ENCODE measurements around the gene ABCA3. TPM values are rescaled to one million over a fixed set of nuclear protein-coding genes. Genes with fewer than 3 reads are reported as not detected.

ABCA3 gene
- total and polyA plus RNA-seq, 2 of the 8 experiments (the other 6 are each of a cell fraction or from before 2014, with no cell fraction given), result 5.7 to 7.9 TPM

DNA sequence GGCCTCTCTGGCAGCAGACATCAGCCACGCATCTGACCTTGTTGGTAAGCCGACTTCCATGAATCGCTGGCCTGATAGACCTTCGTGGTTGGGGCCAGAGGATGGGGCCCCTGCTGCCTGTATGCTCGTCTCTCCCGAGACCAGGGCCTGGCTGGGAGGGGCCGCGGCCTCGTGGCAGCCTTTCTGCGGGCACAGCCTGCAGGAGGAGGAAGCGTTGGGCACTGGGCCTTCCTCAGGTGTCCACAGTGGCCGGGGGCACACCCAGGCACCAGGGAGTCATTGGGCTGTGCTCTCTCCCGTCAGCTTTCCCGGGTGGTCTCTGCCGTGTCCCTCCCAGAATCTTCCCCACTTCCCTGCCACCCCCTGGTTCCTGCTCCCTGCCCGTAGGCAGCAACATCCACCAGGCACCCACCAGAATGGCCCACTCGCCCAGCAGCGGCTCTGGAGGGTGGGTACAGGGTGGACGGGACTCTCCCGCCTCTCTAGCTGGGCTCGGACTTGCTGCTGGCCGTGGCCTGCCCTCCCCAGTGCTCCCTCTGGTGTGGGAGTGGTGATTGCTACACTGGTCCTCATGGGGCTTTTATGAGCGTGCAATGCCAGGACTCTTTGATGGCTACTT lies 110.8 kb downstream of the ABCA3 start:
- Histone ChIP-seq H3K79me1 (ENCODE audit: low read depth, low read length) (peaks cover 3% of the 10 kb centered on the region; the same call in 1 of the 2 replicates), H3K79me2 (ENCODE audit: control insufficient read depth in 1 of 2, insufficient read depth in 2 of 2, low read length in 2 of 2) (peaks cover 3 to 21% of the 10 kb centered on the region in 2 experiments; a peak in 2 of 4 replicates), H3K36me3 (ENCODE audit: control insufficient read depth in 2 of 4, insufficient read depth in 4 of 4, low read length in 3 of 4) (peaks cover 0 to 46% (median 4%) of the 10 kb centered on the region in 4 experiments; a peak in 5 of 8 replicates), H3K4me1 (replicated peaks in 1 of 4; ENCODE audit: control insufficient read depth in 3 of 4, insufficient read depth in 4 of 4, low read length in 3 of 4) (no peaks in the 10 kb centered on the region), H4K91ac (replicated peaks; ENCODE audit: insufficient read length, low read length) (no peak overlapping the region), H2BK15ac (ENCODE audit: low read length) (no peak overlapping the region), H3K18ac (ENCODE audit: extremely low read depth, low read length) (no peak overlapping the region), H3K27me3 (replicated peaks in 1 of 4; ENCODE audit: control insufficient read depth in 3 of 4, extremely low read depth in 1 of 4, insufficient read depth in 3 of 4, low read length in 3 of 4) (no peaks in the 10 kb centered on the region), H2BK12ac (ENCODE audit: low read depth, low read length) (no peak overlapping the region), H2AK5ac (ENCODE audit: low read depth, low read length) (no peak overlapping the region), H3K4ac (replicated peaks; ENCODE audit: insufficient read length, low read depth, low read length) (no peak overlapping the region), H2BK20ac (ENCODE audit: low read length) (no peak overlapping the region), H3K23ac (ENCODE audit: insufficient read length) (no peak overlapping the region), H3K9me3 (ENCODE audit: insufficient read depth in 2 of 2, low read depth in 1 of 2, low read length in 1 of 2) (no peaks in the 10 kb centered on the region), H3K27ac (ENCODE audit: low read depth, low read length) (no peak overlapping the region), H3K23me2 (ENCODE audit: low read depth, low read length) (no peaks in the 10 kb centered on the region), H4K20me1 (replicated peaks in 1 of 2; ENCODE audit: control insufficient read depth in 1 of 2, insufficient read depth in 2 of 2, low read length in 2 of 2) (peaks cover 9 to 19% of the 10 kb centered on the region in 2 experiments), H2BK5ac (ENCODE audit: low read depth, low read length) (no peak overlapping the region), H3K9ac (replicated peaks in 1 of 4; ENCODE audit: extremely low read depth in 1 of 4, low read depth in 3 of 4, low read length in 3 of 4) (no peak overlapping the region), H4K5ac (ENCODE audit: insufficient read length, low read depth, low read length) (no peak overlapping the region), H2AFZ (ENCODE audit: low read length) (no peak overlapping the region), H3K56ac (replicated peaks; ENCODE audit: insufficient read length, low read depth, low read length) (no peak overlapping the region), H3K14ac (ENCODE audit: insufficient read length) (no peak overlapping the region), H3K4me2 (ENCODE audit: insufficient read depth in 1 of 2, low read depth in 2 of 2, low read length in 2 of 2) (no peak overlapping the region), H4K8ac (ENCODE audit: extremely low read depth, insufficient read depth, low read length) (0 out of 2 replicates have a peak overlapping the region, but pooled peaks have one; percentile 25), H2BK120ac (replicated peaks; ENCODE audit: low read depth, low read length) (no peak overlapping the region), H3K4me3 (ENCODE audit: extremely low read depth in 1 of 4, insufficient read depth in 2 of 4, low read depth in 3 of 4, low read length in 4 of 4) (no peak overlapping the region)
- POLR2A ChIA-PET (ENCODE audit: partially characterized antibody), result interaction anchor here (1.3 to 6.7 kb wide), 4 partner anchors 9 to 61 kb away, joined by 4 to 37 read pairs (median 20); partner anchors contain the start of gene BRICD5
- TF ChIP-seq, protein P1, sequence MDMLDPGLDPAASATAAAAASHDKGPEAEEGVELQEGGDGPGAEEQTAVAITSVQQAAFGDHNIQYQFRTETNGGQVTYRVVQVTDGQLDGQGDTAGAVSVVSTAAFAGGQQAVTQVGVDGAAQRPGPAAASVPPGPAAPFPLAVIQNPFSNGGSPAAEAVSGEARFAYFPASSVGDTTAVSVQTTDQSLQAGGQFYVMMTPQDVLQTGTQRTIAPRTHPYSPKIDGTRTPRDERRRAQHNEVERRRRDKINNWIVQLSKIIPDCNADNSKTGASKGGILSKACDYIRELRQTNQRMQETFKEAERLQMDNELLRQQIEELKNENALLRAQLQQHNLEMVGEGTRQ (IDR thresholded peaks at IDR 0.05; ENCODE audit: low read length), result no peak
- TF ChIP-seq, protein P2, sequence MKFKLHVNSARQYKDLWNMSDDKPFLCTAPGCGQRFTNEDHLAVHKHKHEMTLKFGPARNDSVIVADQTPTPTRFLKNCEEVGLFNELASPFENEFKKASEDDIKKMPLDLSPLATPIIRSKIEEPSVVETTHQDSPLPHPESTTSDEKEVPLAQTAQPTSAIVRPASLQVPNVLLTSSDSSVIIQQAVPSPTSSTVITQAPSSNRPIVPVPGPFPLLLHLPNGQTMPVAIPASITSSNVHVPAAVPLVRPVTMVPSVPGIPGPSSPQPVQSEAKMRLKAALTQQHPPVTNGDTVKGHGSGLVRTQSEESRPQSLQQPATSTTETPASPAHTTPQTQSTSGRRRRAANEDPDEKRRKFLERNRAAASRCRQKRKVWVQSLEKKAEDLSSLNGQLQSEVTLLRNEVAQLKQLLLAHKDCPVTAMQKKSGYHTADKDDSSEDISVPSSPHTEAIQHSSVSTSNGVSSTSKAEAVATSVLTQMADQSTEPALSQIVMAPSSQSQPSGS (IDR thresholded peaks at IDR 0.05; ENCODE audit: low read length), result no peak
- TF ChIP-seq CTBP2 (IDR thresholded peaks at IDR 0.05; ENCODE audit: borderline replicate concordance, insufficient read depth, insufficient read length, low read length) (no peak), SAP30 (IDR thresholded peaks at IDR 0.05; ENCODE audit: insufficient read depth, insufficient replicate concordance, low read length) (no peak), POLR2AphosphoS5 (IDR thresholded peaks at IDR 0.05; ENCODE audit: low read depth, low read length) (no peak), SIRT6 (IDR thresholded peaks at IDR 0.05; ENCODE audit: low read length) (no peak)
- CTCF ChIA-PET (ENCODE audit: partially characterized antibody), result no interaction called here
- 92% methylated on average over 23 of the region's 23 CpGs; no CpG with 5 or more reads in 1 of the 2 experiments for WGBS, 2 experiments (ENCODE audit: extremely low coverage in 1 of 2, insufficient coverage in 1 of 2, insufficient read length in 1 of 2, insufficient replicate concordance in 2 of 2, low coverage in 1 of 2, low lambda C conversion rate in 2 of 2, missing lambda C conversion rate in 1 of 2)
- FAIRE-seq, result no peak
- no peak for DNase-seq (ENCODE audit: low read depth in 1 of 2, low spot score in 2 of 2)

Data from H1 (cell line).